Measurements from ENCODE around the gene HDAC4.

HDAC4 gene

GRCh38 chr2:239106314-239106908 is 294.4 kb downstream of the HDAC4 start:
- DNase-seq = peak; percentile 69 to 98 (median 86)
- intact Hi-C loops (cut with DNase I) = loop anchor here (1.0 kb wide), 1 partner anchor 71 kb away; no protein-coding TSS in a partner anchor

- DNase-seq = no peak
Observed at GRCh38 chr2:239105234-239105633, 295.6 kb downstream of the HDAC4 start.

GRCh38 chr2:239104800-239105199 is 296.0 kb downstream of the HDAC4 start:
- intact Hi-C loops (cut with DNase I) = no loop called here
- DNase-seq = no peak

More at GRCh38 chr2:239105234-239105633, 295.6 kb downstream of the HDAC4 start:
- intact Hi-C loops (cut with DNase I) = no loop called here

- intact Hi-C loops (cut with DNase I) = loop anchor here (2.0 kb wide), 1 partner anchor 733 kb away; no protein-coding TSS in a partner anchor
- peak in 3 of 10 donors; percentile 36 to 66 (median 53) for DNase-seq
Observed at GRCh38 chr2:239103125-239104098, 297.4 kb downstream of the HDAC4 start.

GRCh38 chr2:239102266-239102665 is 298.6 kb downstream of the HDAC4 start:
- intact Hi-C loops (cut with DNase I) = loop anchor here (2.0 kb wide), 1 partner anchor 731 kb away; no protein-coding TSS in a partner anchor

GRCh38 chr2:239101807-239102206 is 299.0 kb downstream of the HDAC4 start:
- intact Hi-C loops (cut with DNase I) = loop anchor here (2.0 kb wide), 1 partner anchor 731 kb away; no protein-coding TSS in a partner anchor
- no peak for DNase-seq

More at GRCh38 chr2:239102266-239102665, 298.6 kb downstream of the HDAC4 start:
- DNase-seq = no peak

GRCh38 chr2:239101071-239101470 is 299.7 kb downstream of the HDAC4 start:
- no peak for DNase-seq
- intact Hi-C loops (cut with DNase I) = no loop called here

GRCh38 chr2:239099474-239099873 is 301.3 kb downstream of the HDAC4 start:
- intact Hi-C loops (cut with DNase I) = no loop called here
- DNase-seq = no peak

GRCh38 chr2:239098288-239098970 is 302.4 kb downstream of the HDAC4 start:
- intact Hi-C loops (cut with DNase I) = no loop called here
- DNase-seq = peak in 4 of 10 donors; percentile 65 to 94 (median 78)

- intact Hi-C loops (cut with DNase I) = no loop called here
- no peak for DNase-seq
Observed at GRCh38 chr2:239097428-239097696, 303.5 kb downstream of the HDAC4 start.

- no peak for DNase-seq
- intact Hi-C loops (cut with DNase I) = no loop called here
Observed at GRCh38 chr2:239096676-239097427, 304.0 kb downstream of the HDAC4 start.

- intact Hi-C loops (cut with DNase I) = no loop called here
- no peak for DNase-seq
Observed at GRCh38 chr2:239095460-239096081, 305.2 kb downstream of the HDAC4 start.

- DNase-seq = no peak
- intact Hi-C loops (cut with DNase I) = no loop called here
Observed at GRCh38 chr2:239094867-239095266, 306.0 kb downstream of the HDAC4 start.

- peak in 1 of 10 donors; percentile 57 for DNase-seq
- intact Hi-C loops (cut with DNase I) = no loop called here
Observed at GRCh38 chr2:239093952-239094351, 306.9 kb downstream of the HDAC4 start.

- no peak for DNase-seq
- intact Hi-C loops (cut with DNase I) = no loop called here
Observed at GRCh38 chr2:239093542-239093941, 307.3 kb downstream of the HDAC4 start.

- intact Hi-C loops (cut with DNase I) = no loop called here
Observed at GRCh38 chr2:239092571-239093294, 308.1 kb downstream of the HDAC4 start.

GRCh38 chr2:239089884-239090283 is 310.9 kb downstream of the HDAC4 start:
- DNase-seq = no peak
- intact Hi-C loops (cut with DNase I) = no loop called here

More at GRCh38 chr2:239092571-239093294, 308.1 kb downstream of the HDAC4 start:
- DNase-seq = no peak

- no peak for DNase-seq
- intact Hi-C loops (cut with DNase I) = no loop called here
Observed at GRCh38 chr2:239087046-239087710, 313.6 kb downstream of the HDAC4 start.
